Heart right ventricle (tissue), 16 donors: ENCODE measurements around the gene FOXJ3. TPM values are rescaled to one million over a fixed set of nuclear protein-coding genes. Genes with fewer than 3 reads are reported as not detected.

Source experiments
- ATAC-seq, 8 donors: fragments of 200-7000 bp; cut with Tn5 transposase; one replicate each; pipeline ENCODE4 v1.9.1; 2020; ENCODE audit warnings: mild to moderate bottlenecking in 8 of 8, moderate library complexity in 8 of 8, moderate number of reproducible peaks in 1 of 8
- DNase-seq, 2 donors: peaks; one replicate each; pipeline ENCODE4 v3.0.0-alpha.2; 2020
- H3K27ac ChIP-seq, 10 donors: fragments of 200-600 bp; sonication (generic) in 2 of 10; one replicate each; pipeline versions ENCODE4 v1.5.0 to v1.8.0; 2020 to 2022; ENCODE audit warnings: mild to moderate bottlenecking in 3 of 10
- H3K27me3 ChIP-seq, 7 donors: fragments of 200-600 bp; one replicate each; pipeline ENCODE4 v1.8.0; 2021 to 2022; ENCODE audit warnings: mild to moderate bottlenecking in 2 of 7
- H3K36me3 ChIP-seq, 9 donors: fragments of 200-600 bp; sonication (generic) in 1 of 9; one replicate each; pipeline versions ENCODE4 v1.5.0 to v1.8.0; 2020 to 2022; ENCODE audit warnings: mild to moderate bottlenecking in 2 of 9
- H3K4me1 ChIP-seq, 9 donors: fragments of 200-600 bp; sonication (generic) in 1 of 9; one replicate each; pipeline versions ENCODE4 v1.5.0 to v1.8.0; 2020 to 2022; ENCODE audit warnings: mild to moderate bottlenecking in 4 of 9
- H3K4me3 ChIP-seq, 10 donors: fragments of 200-600 bp; sonication (generic) in 2 of 10; one replicate each; pipeline versions ENCODE4 v1.5.0 to v1.8.0; 2020 to 2022; ENCODE audit warnings: mild to moderate bottlenecking in 7 of 10, moderate library complexity in 2 of 10
- H3K9me3 ChIP-seq, 11 donors: fragments of 200-600 bp in 10 of 11; sonication (generic) in 2 of 11; one replicate each; pipeline versions ENCODE4 v1.5.0 to v1.8.0; 2013 to 2022; ENCODE audit warnings: mild to moderate bottlenecking in 2 of 11, control low read depth in 1 of 11, moderate library complexity in 1 of 11
- WGBS, 2 donors: extraction: QIAGEN DNeasy Blood & Tissue Kit; methylation state at CpG; one replicate each; pipeline ENCODE4 v1.1.7; 2013; ENCODE audit warnings: inconsistent platforms in 1 of 2; 5-methylcytosine and 5-hydroxymethylcytosine counted together
- intact Hi-C, 10 donors: fragments of 100-400 bp; cut with DNase I; formaldehyde crosslinking; loops; one replicate each; pipeline versions ENCODE4 v1.11.1 to v1.14.2; 2022
- polyA plus RNA-seq, 2 donors: library from polyadenylated mRNA; stranded (reverse); fragments of 200-250 nt; gene quantifications; one replicate each; pipeline ENCODE4 v1.2.3, GENCODE V29; 2013
- total RNA-seq, 10 donors: library from RNA; stranded (reverse); fragmentation: NEBNext Ultra II Directional in 3 of 10; extraction: Animal tissue kit (Norgen Biotek cat#: 25700) in 3 of 10; gene quantifications; one replicate each; pipeline versions ENCODE4 v1.2.1 to v1.2.4, GENCODE V29; 2021 to 2023
- TF ChIP-seq, protein P1 (sequence below), 9 donors: fragments of 200-600 bp; sonication (generic) in 2 of 9; IDR thresholded peaks; one replicate each; pipeline versions ENCODE4 v1.5.0 to v1.8.0; 2021 to 2022; ENCODE audit warnings: antibody characterized with exemption in 9 of 9, mild to moderate bottlenecking in 5 of 9, moderate library complexity in 1 of 9
- donor health status: Arrhythmogenic right ventricular cardiomyopathy.
- donor health status: ischemic (EF 13 %, LVEDD 7.1; RV severe dilation, severe dysfunction).
- donor health status: healthy with polysubstance abuse.
- donor health status: DM: no; HTN: yes; CAD: no.
- donor health status: DM: no; HTN: no; CAD: no.
- donor health status: ischemic (EF 25% LVEDD 6.9; RV normal size, moderate dysfunction).
- donor health status: ischemic (EF 25% LVEDD 5.7; RV mildly dilated, moderate dysfunction).
- donor health status: healthy.
- donor health status: DM: yes; HTN: yes; CAD: no.
- donor health status: Ischemic cardiomyopathy.
- donor health status: ischemic (EF 35%, LVEDD 5.7; RV mildly dilated, moderate dysfunction).
- donor health status: nonischemic (EF 11% LVEDD 7.7; RV severe dilation, severe dysfunction).
- donor health status: DM: yes; HTN: yes; CAD: no.
- donor health status: PGD.
- donor health status: ischemic (EF 29% LVEDD 5.4; RV normal size, mild dysfunction).
- donor health status: nonischemic (EF 23%, LVEDD 6.1; RV moderate dilation, normal function).

Gene FOXJ3
- total and polyA plus RNA-seq, 12 donors, result 9.6 to 50.0 (median 40.7) TPM

DNA sequence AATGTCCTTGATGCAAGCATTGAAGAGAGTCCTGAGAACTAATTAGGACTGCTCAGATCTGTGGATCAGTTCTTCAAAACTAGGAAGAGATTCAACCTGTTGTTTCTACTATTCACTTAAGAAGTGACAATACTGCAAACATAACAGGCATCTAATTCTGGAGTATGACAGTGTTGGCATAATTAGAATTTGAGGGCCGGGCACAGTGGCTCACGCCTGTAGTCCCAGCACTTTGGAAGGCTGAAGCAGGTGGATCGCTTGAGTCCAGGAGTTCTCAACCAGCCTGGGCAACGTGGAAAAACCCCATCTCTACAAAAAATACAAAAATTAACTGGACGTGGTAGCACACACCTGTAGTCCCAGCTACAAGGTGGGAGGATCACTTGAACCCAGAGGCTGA lies 8.0 kb upstream of the FOXJ3 start:
- TF ChIP-seq, protein P1, sequence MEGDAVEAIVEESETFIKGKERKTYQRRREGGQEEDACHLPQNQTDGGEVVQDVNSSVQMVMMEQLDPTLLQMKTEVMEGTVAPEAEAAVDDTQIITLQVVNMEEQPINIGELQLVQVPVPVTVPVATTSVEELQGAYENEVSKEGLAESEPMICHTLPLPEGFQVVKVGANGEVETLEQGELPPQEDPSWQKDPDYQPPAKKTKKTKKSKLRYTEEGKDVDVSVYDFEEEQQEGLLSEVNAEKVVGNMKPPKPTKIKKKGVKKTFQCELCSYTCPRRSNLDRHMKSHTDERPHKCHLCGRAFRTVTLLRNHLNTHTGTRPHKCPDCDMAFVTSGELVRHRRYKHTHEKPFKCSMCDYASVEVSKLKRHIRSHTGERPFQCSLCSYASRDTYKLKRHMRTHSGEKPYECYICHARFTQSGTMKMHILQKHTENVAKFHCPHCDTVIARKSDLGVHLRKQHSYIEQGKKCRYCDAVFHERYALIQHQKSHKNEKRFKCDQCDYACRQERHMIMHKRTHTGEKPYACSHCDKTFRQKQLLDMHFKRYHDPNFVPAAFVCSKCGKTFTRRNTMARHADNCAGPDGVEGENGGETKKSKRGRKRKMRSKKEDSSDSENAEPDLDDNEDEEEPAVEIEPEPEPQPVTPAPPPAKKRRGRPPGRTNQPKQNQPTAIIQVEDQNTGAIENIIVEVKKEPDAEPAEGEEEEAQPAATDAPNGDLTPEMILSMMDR (IDR thresholded peaks at IDR 0.05), result no peak
- H3K27me3 ChIP-seq, result no peaks in the 10 kb centered on the region
- no peaks in the 10 kb centered on the region for H3K9me3 ChIP-seq
- no peak overlapping the region for H3K4me3 ChIP-seq
- intact Hi-C loops, result loop anchor here in 4 of 10 donors (5.0 to 10.0 kb wide), 4 partner anchors 339 to 412 kb away; partner anchors contain the start of genes CLDN19 (in 2 of the 4) and YBX1 (in 2 of the 4)
- DNase-seq (no peak), ATAC-seq (peak in 5 of 8 donors; percentile 33 to 70 (median 62))
- H3K4me1 ChIP-seq, result peaks cover 0 to 10% (median 0%) of the 10 kb centered on the region in 9 donors
- H3K27ac ChIP-seq, result no peak overlapping the region
- no peaks in the 10 kb centered on the region for H3K36me3 ChIP-seq
- WGBS, 2 donors, result 68 to 70% methylated on average over 5 of the region's 5 CpGs

DNA sequence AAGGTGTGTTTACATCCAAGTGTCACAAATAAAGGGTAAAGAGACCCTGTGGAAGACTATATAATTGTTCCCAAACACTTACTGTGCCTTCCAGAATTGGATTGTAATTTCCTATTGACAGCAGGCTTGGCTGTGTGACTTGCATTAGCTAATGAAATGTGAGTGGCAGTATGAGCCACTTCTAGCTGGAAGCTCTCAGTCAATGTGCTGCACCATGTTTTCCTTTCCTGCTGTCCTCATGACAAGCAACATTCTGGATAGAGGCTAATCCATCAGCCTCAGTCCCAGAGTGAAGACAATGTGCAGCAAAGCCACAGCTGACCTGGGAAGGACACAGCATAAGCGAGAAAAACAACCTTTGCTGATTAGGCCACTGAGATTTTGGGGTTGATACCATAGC lies 5.9 kb upstream of the FOXJ3 start:
- no peak for DNase-seq
- H3K9me3 ChIP-seq, result no peaks in the 10 kb centered on the region
- TF ChIP-seq, protein P1 (IDR thresholded peaks at IDR 0.05), result no peak
- H3K36me3 ChIP-seq, result no peaks in the 10 kb centered on the region
- H3K4me1 ChIP-seq, result peaks cover 0 to 21% (median 7%) of the 10 kb centered on the region in 9 donors
- no peaks in the 10 kb centered on the region for H3K27me3 ChIP-seq
- ATAC-seq, result no peak
- H3K27ac ChIP-seq, result no peak overlapping the region
- 76 to 82% methylated on average over 1 of the region's 1 CpG for WGBS, 2 donors
- intact Hi-C loops, result loop anchor here in 4 of 10 donors (5.0 to 10.0 kb wide), 4 partner anchors 341 to 414 kb away; partner anchors contain the start of genes CLDN19 (in 2 of the 4) and YBX1 (in 2 of the 4)
- H3K4me3 ChIP-seq, result no peak overlapping the region

DNA sequence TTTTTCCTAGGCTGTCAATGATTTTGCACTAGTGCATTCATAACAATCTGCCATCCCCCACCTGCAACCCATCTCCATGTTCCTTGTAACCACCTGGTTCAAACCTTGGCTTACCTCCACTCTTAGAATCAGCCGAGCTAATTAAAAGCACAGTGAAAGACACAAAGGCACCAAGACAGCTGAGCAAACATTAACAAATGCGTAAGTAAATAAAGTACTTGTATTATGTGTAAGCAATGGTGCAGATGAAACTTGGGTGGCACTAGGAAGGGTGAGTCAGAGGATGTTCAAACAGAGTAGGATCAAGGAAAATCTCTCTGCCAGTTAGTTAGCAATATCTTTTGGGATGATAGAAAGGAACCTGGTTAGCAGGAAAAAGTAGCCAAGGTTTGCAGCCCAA lies 5.1 kb upstream of the FOXJ3 start:
- intact Hi-C loops, result loop anchor here in 4 of 10 donors (5.0 to 10.0 kb wide), 4 partner anchors 342 to 415 kb away; partner anchors contain the start of genes CLDN19 (in 2 of the 4) and YBX1 (in 2 of the 4)

DNA sequence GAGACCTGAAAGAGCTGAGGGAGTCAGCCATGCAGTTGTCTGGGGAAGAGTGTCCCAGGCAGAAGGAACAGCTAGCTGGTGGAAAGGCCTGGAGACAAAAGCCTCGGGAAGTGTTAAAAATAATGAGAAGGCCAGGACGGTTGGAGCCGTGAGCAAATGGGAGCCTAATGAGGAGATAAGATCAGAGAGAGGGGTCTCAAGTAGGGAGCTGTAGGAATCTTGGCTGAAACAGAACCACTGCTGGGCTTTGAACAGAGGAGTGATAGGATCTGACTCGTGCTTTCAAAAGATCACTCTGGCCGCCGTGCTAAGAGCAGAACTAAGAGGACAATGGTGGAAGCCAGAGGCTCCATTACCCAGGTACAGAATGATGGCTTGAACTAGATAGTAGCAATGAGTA lies 1.9 kb upstream of the FOXJ3 start:
- H3K9me3 ChIP-seq, result no peaks in the 10 kb centered on the region
- no peak overlapping the region for H3K4me3 ChIP-seq
- TF ChIP-seq, protein P1 (IDR thresholded peaks at IDR 0.05), result no peak
- H3K27ac ChIP-seq, result no peak overlapping the region
- no peaks in the 10 kb centered on the region for H3K36me3 ChIP-seq
- WGBS, 2 donors, result 62 to 64% methylated on average over 6 of the region's 6 CpGs
- intact Hi-C loops, result loop anchor here in 8 of 10 donors (5.0 to 10.0 kb wide), 9 partner anchors 118 to 418 kb away; partner anchors contain the start of genes PPCS (in 5 of the 8), ZMYND12 (in 5 of the 8), CCDC30 (in 1 of the 8) and PPIH (in 1 of the 8)
- peaks cover 4 to 39% (median 30%) of the 10 kb centered on the region in 9 donors for H3K4me1 ChIP-seq
- H3K27me3 ChIP-seq, result no peaks in the 10 kb centered on the region
- DNase-seq (no peak), ATAC-seq (no peak)

More for the DNA sequence above, 5.1 kb upstream of the FOXJ3 start:
- H3K4me3 ChIP-seq, result no peak overlapping the region
- H3K27me3 ChIP-seq, result no peaks in the 10 kb centered on the region
- peaks cover 0 to 22% (median 9%) of the 10 kb centered on the region in 9 donors for H3K4me1 ChIP-seq
- no peak overlapping the region for H3K27ac ChIP-seq
- DNase-seq (no peak), ATAC-seq (no peak)
- H3K9me3 ChIP-seq, result no peaks in the 10 kb centered on the region
- no peaks in the 10 kb centered on the region for H3K36me3 ChIP-seq
- WGBS, 2 donors, result 73 to 77% methylated on average over 2 of the region's 2 CpGs
- TF ChIP-seq, protein P1 (IDR thresholded peaks at IDR 0.05), result no peak
